MM.1S (cell line): ENCODE measurements around the gene AHCYL2.
"Not testable (repeated sequence)": the region's sequence is repeated elsewhere in the genome, so short reads cannot be mapped to it uniquely, and the experiment has no call there.

ENCODE experiments used
- DNase-seq: peaks from one replicate; pipeline ENCODE4 v3.0.0-alpha.2; 2015
- H2AFZ ChIP-seq: fragments of 300-600 bp; sonication (generic); 2 replicates; pipeline ENCODE4 v1.6.0; 2016; ENCODE audit warnings: antibody characterized with exemption, low read length
- H3F3A ChIP-seq: fragments of 300-600 bp; sonication (generic); 2 replicates; pipeline ENCODE4 v1.6.1; 2016; ENCODE audit warnings: mild to moderate bottlenecking, antibody characterized with exemption, low read length, moderate library complexity, mixed read lengths; ENCODE audit not compliant: insufficient read depth
- H3K27ac ChIP-seq: fragments of 300-600 bp; sonication (generic); 2 replicates; pipeline ENCODE4 v1.5.1; 2016; ENCODE audit warnings: mild to moderate bottlenecking, low read length
- H3K27me3 ChIP-seq: fragments of 300-600 bp; sonication (generic); replicated peaks from 2 replicates; pipeline ENCODE4 v1.6.0; 2016; ENCODE audit warnings: low read length; ENCODE audit not compliant: insufficient read depth
- H3K36me3 ChIP-seq: fragments of 300-600 bp; sonication (generic); replicated peaks from 2 replicates; pipeline ENCODE4 v1.6.1; 2016; ENCODE audit warnings: mild to moderate bottlenecking, low read length, mixed read lengths; ENCODE audit not compliant: insufficient read depth
- H3K4me1 ChIP-seq: fragments of 300-600 bp; sonication (generic); 2 replicates; pipeline ENCODE4 v1.6.1; 2016; ENCODE audit warnings: low read length, mixed read lengths
- H3K4me2 ChIP-seq: fragments of 300-600 bp; sonication (generic); 2 replicates; pipeline ENCODE4 v1.6.0; 2016; ENCODE audit warnings: low read depth, low read length
- H3K4me3 ChIP-seq: fragments of 300-600 bp; sonication (generic); 2 replicates; pipeline ENCODE4 v1.5.1; 2016; ENCODE audit warnings: low read length, mixed read lengths
- H3K79me2 ChIP-seq: fragments of 300-600 bp; sonication (generic); 2 replicates; pipeline ENCODE4 v1.6.1; 2016; ENCODE audit warnings: mixed run types, low read length, mixed read lengths
- H3K9ac ChIP-seq: fragments of 300-600 bp; sonication (generic); 2 replicates; pipeline ENCODE4 v1.6.1; 2016; ENCODE audit warnings: low read length, mixed read lengths
- H3K9me2 ChIP-seq: fragments of 300-600 bp; sonication (generic); replicated peaks from 2 replicates; pipeline ENCODE4 v1.6.1; 2016; ENCODE audit warnings: mild to moderate bottlenecking, low read length, mixed read lengths; ENCODE audit not compliant: insufficient read depth
- H3K9me3 ChIP-seq: fragments of 300-600 bp; sonication (generic); replicated peaks from 2 replicates; pipeline ENCODE4 v1.6.1; 2016; ENCODE audit warnings: mild to moderate bottlenecking, low read length, mixed read lengths; ENCODE audit not compliant: insufficient read depth
- H4K20me1 ChIP-seq: fragments of 300-600 bp; sonication (generic); 2 replicates; pipeline ENCODE4 v1.6.1; 2016; ENCODE audit warnings: mild to moderate bottlenecking, low read length, moderate library complexity, mixed read lengths; ENCODE audit not compliant: insufficient read depth
- CTCF ChIP-seq: fragments of 300-600 bp; sonication (generic); IDR thresholded peaks from 2 replicates; pipeline ENCODE4 v1.5.1; 2016; ENCODE audit warnings: antibody characterized with exemption, low read length, mixed read lengths
- EZH2 ChIP-seq: fragments of 300-600 bp; sonication (generic); optimal IDR thresholded peaks from 2 replicates; pipeline ENCODE3; 2017; ENCODE audit warnings: low read depth, mild to moderate bottlenecking, antibody characterized with exemption, low read length, mixed read lengths
- EZH2phosphoT487 ChIP-seq: fragments of 300-600 bp; sonication (generic); IDR thresholded peaks from 2 replicates; pipeline ENCODE4 v1.6.1; 2018; ENCODE audit warnings: antibody characterized with exemption, low read length

AHCYL2 gene

GRCh38 chr7:129470411-129470810, 245.6 kb downstream of the AHCYL2 start:
- no peak for TF ChIP-seq CTCF
- no peaks in the 10 kb centered on the region for H4K20me1 ChIP-seq
- H3K36me3 ChIP-seq, result no peaks in the 10 kb centered on the region
- no peaks in the 10 kb centered on the region for H3K79me2 ChIP-seq
- H3F3A ChIP-seq, result no peaks in the 10 kb centered on the region
- H3K4me3 ChIP-seq, result no peak overlapping the region
- no peaks in the 10 kb centered on the region for H3K4me1 ChIP-seq
- H3K9me2 ChIP-seq, result no peaks in the 10 kb centered on the region
- no peak overlapping the region for H2AFZ ChIP-seq
- no peak for DNase-seq
- no peak overlapping the region for H3K9ac ChIP-seq
- H3K27me3 ChIP-seq, result no peaks in the 10 kb centered on the region
- H3K27ac ChIP-seq, result no peak overlapping the region
- H3K9me3 ChIP-seq, result no peaks in the 10 kb centered on the region
- H3K4me2 ChIP-seq, result no peak overlapping the region

DNA sequence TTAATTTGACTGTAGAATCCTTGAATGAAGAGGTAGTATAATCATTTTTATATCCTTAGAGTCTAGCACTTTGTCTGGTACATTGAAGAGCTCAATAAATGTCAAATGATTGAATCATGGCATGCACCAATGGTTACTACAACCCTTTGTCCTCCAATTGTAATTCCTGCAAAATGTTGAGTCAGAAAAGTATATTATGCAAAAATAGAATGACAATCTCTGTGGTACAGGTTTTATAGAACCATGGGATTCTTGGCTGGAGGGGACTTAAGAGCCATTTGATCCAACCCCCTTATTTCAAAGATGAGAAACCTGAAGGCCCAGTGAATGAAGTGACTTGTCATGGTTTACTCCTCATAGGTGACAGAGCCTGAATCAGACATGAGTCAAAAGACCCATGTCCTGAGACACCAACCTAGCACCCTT, 246.6 kb downstream of the AHCYL2 start:
- Histone ChIP-seq H3F3A (no peaks in the 10 kb centered on the region), H3K79me2 (no peaks in the 10 kb centered on the region), H3K9ac (no peak overlapping the region), H4K20me1 (no peaks in the 10 kb centered on the region), H3K27ac (no peak overlapping the region), H3K9me2 (no peaks in the 10 kb centered on the region), H3K4me2 (no peak overlapping the region), H3K4me3 (no peak overlapping the region), H3K36me3 (no peaks in the 10 kb centered on the region), H3K4me1 (no peaks in the 10 kb centered on the region), H3K27me3 (no peaks in the 10 kb centered on the region), H2AFZ (no peak overlapping the region), H3K9me3 (no peaks in the 10 kb centered on the region)
- no peak for TF ChIP-seq EZH2phosphoT487
- TF ChIP-seq CTCF, result no peak
- TF ChIP-seq EZH2, result no peak
- DNase-seq, result no peak

- not testable (repeated sequence) for H4K20me1 ChIP-seq, H3K27me3 ChIP-seq, H3K9me2 ChIP-seq, H3K36me3 ChIP-seq, H3K9me3 ChIP-seq, H3K4me3 ChIP-seq, H3K79me2 ChIP-seq, H3K9ac ChIP-seq, DNase-seq, H3K4me1 ChIP-seq, H2AFZ ChIP-seq, H3K4me2 ChIP-seq, H3K27ac ChIP-seq, H3F3A ChIP-seq
Observed at GRCh38 chr7:129475931-129476330, 251.1 kb downstream of the AHCYL2 start.

DNA sequence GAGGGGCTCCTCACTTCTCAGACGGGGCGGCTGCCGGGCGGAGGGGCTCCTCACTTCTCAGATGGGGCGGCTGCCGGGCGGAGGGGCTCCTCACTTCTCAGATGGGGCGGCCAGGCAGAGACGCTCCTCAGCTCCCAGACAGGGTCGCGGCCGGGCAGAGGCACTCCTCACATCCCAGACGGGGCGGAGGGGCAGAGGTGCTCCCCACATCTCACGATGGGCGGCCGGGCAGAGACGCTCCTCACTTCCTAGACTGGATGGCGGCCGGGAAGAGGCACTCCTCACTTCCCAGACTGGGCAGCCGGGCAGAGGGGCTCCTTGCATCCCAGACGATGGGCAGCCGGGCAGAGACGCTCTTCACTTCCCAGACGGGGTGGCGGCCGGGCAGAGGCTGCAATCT, 251.6 kb downstream of the AHCYL2 start:
- not testable (repeated sequence) for H3K79me2 ChIP-seq, H3K4me2 ChIP-seq, H3K27ac ChIP-seq, DNase-seq, H3K27me3 ChIP-seq, H4K20me1 ChIP-seq, H3K9me2 ChIP-seq, H3K9me3 ChIP-seq, H3F3A ChIP-seq, H3K4me3 ChIP-seq, H3K9ac ChIP-seq, H3K36me3 ChIP-seq, H3K4me1 ChIP-seq, H2AFZ ChIP-seq
